SH-SY5Y (cell line): ENCODE data around the gene ZNF185.

Source experiments
- GATA2 ChIP-seq: IDR thresholded peaks from 2 replicates; pipeline ENCODE4 v1.6.1; 2011; ENCODE audit warnings: mild to moderate bottlenecking, low read depth, low read length
- GATA3 ChIP-seq: IDR thresholded peaks from 2 replicates; pipeline ENCODE4 v1.6.1; 2011; ENCODE audit warnings: low read depth, mild to moderate bottlenecking, low read length, moderate library complexity

ZNF185 gene

DNA sequence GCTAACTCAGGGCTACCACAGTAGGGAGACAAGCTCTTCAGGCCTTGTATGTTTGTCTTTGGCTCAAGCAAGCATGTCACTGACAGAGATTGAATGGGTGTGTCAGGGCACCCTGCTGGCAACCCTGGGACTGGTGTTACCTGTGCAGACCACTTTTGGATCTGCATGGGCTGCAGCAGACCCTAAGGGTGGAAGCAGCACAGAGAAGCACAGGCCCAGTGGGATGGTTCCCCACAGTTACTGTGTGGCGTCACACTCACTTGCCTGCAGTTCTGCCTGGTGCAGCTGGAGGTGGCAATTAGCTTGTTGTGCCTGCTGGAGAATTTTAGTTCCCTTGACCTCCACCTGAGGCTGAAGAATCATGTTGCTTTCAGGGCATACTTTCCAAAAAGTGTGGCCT lies 46.0 kb downstream of the ZNF185 start:
- TF ChIP-seq GATA3: no peak
- TF ChIP-seq GATA2: no peak

DNA sequence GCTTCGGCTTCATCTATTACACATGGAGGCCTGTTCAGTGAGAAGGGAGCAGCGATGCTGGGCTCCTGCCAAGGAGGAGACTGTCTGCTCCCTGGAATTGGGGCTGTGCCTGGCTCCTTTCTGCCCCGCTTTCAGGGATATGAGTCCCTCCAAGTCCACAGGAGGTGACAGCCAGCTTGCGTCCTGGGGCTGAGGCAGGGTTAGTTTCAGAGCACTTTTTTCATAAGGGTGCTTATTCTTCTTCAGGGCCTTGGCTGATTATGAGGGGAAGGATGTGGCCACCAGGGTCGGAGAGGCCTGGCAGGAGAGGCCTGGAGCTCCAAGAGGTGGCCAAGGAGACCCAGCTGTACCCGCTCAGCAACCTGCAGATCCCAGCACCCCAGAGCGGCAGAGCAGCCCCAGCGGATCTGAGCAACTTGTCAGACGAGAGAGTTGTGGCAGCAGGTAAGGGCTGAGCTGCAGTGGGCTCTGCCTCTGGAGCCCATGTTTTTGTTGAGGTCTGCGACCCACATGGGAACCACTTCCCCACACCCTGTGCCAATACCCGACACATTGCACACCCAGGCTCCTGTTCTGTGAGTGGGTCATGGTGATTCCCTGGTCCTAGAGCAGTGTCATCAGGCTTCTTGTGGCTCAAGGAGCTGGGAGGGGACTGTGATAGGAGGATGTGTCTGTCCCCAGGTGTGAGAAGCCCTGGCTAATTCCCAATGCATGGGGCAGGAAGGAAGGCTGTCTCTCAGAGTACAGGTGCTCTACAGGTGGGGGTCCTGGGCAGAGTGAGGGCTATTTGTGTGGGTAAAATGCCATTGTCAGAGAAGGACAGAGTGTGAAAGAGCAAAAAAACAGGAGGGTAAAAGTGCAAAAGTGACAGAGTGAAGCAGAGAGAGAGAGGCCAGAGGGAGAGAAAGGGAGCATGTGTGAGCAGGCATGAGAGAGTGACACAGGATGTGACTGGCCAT lies 47.4 kb downstream of the ZNF185 start:
- TF ChIP-seq GATA3 (no peak), GATA2 (no peak)

DNA sequence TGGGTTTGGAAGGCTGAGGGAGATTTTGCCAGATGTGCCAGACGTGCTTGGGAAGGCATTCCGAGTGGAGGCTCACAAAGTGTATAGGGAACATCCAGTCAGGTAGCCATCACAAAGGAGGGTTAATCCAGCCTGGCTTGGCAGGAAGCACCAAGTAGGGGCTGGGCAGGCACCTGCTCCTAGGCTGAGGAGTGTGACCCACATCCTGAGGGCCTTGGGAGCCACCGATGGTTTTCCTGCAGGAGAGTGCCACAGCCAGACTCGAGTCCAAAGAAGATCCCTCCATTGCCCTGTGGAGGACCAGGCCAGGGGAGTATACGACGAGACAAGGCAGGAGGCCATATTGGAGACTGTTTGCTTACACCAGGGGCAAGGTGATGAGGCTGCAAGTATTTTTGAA lies 48.8 kb downstream of the ZNF185 start:
- TF ChIP-seq GATA2 (no peak), GATA3 (no peak)
